Body of pancreas (tissue), 4 donors: ENCODE results near the gene KRT1. TPM values are rescaled to one million over a fixed set of nuclear protein-coding genes. Genes with fewer than 3 reads are reported as not detected.

ENCODE experiments used
- ATAC-seq: fragments of 150-250 bp; one replicate; pipeline ENCODE4 v1.9.1; 2016
- DNase-seq, 4 donors: peaks; one replicate each; pipeline ENCODE4 v3.0.0-alpha.2; 2019
- H3K27ac ChIP-seq, 4 donors: fragments of 200-600 bp; sonication (generic); 1 replicate in 3 of 4; 2 replicates in 1 of 4; pipeline versions ENCODE4 v1.5.1 to v1.6.1; 2016 to 2019; ENCODE audit warnings: mild to moderate bottlenecking in 1 of 4, mixed read lengths in 1 of 4, moderate library complexity in 1 of 4
- H3K27me3 ChIP-seq, 2 donors: fragments of 200-600 bp; sonication (generic); one replicate each; pipeline ENCODE4 v1.6.0; 2016; ENCODE audit warnings: mild to moderate bottlenecking in 1 of 2
- H3K36me3 ChIP-seq, 2 donors: fragments of 200-600 bp; sonication (generic); replicated peaks in 1 of 2; 2 replicates each; pipeline ENCODE4 v1.5.1; 2016; ENCODE audit warnings: low read depth in 2 of 2; ENCODE audit not compliant: insufficient read depth in 1 of 2
- H3K4me1 ChIP-seq: fragments of 200-600 bp; sonication (generic); one replicate; pipeline ENCODE4 v1.6.0; 2016
- H3K4me3 ChIP-seq, 2 donors: fragments of 200-600 bp; sonication (generic); 1 replicate in 1 of 2; 2 replicates in 1 of 2; pipeline ENCODE4 v1.5.1; 2016 to 2019
- H3K9me3 ChIP-seq, 3 donors: fragments of 200-600 bp; sonication (generic); 1 replicate in 2 of 3; 2 replicates in 1 of 3; pipeline ENCODE4 v1.5.1; 2016
- POLR2A ChIP-seq, 3 donors: fragments of 450-650 bp; IDR thresholded peaks; one replicate each; pipeline ENCODE4 v1.6.1; 2016; ENCODE audit warnings: antibody characterized with exemption in 3 of 3, mild to moderate bottlenecking in 2 of 3
- WGBS, 2 donors: methylation state at CpG; one replicate each; pipeline ENCODE4 v1.1.5; 2017; 5-methylcytosine and 5-hydroxymethylcytosine counted together
- intact Hi-C: fragments of 100-400 bp; cut with DNase I; formaldehyde crosslinking; loops from one replicate; pipeline ENCODE4 v1.15.1; 2023
- total RNA-seq, 2 donors: library from RNA; depleted of rRNA; stranded (reverse); fragments of >200 nt; gene quantifications; one replicate each; pipeline ENCODE4 v1.1.0, GENCODE V29; 2016
- TF ChIP-seq, protein P1 (sequence below), 7 experiments: fragments of 450-650 bp in 4 of 7; fragments of 200-600 bp in 3 of 7; sonication (generic) in 3 of 7; IDR thresholded peaks; one replicate each; pipeline ENCODE4 v1.5.1; 2016 to 2019; ENCODE audit warnings: antibody characterized with exemption in 7 of 7

KRT1 gene
- total RNA-seq, 2 donors from 2014 or later, result not detected

DNA sequence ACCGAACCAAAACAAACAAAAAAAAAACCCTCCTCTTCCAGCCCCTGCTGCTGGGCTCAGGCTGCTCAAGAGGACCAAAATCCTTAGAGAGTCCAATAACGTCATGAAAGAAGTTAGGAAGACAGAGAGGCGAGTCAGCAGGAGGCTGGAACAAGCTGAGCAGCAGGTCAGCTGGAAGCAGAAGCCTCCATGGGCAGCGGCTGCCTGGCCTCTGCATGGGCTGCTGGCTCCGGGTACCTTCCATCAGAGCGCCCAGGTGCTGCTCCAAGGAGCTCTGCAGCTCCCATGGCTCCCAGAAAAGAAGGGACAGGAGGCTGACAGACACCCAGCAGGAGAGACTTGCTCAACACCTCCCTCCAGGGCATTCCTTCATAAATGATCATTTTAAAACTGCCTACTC lies 25.0 kb downstream of the KRT1 start:
- ATAC-seq (no peak), DNase-seq (no peak)
- Histone ChIP-seq H3K27me3 (no peaks in the 10 kb centered on the region), H3K4me1 (peaks cover 10% of the 10 kb centered on the region), H3K4me3 (no peak overlapping the region), H3K27ac (no peak overlapping the region), H3K9me3 (no peaks in the 10 kb centered on the region), H3K36me3 (no peaks in the 10 kb centered on the region)
- intact Hi-C loops, result no loop called here
- 47 to 54% methylated on average over 6 of the region's 6 CpGs for WGBS, 2 donors
- TF ChIP-seq, protein P1, sequence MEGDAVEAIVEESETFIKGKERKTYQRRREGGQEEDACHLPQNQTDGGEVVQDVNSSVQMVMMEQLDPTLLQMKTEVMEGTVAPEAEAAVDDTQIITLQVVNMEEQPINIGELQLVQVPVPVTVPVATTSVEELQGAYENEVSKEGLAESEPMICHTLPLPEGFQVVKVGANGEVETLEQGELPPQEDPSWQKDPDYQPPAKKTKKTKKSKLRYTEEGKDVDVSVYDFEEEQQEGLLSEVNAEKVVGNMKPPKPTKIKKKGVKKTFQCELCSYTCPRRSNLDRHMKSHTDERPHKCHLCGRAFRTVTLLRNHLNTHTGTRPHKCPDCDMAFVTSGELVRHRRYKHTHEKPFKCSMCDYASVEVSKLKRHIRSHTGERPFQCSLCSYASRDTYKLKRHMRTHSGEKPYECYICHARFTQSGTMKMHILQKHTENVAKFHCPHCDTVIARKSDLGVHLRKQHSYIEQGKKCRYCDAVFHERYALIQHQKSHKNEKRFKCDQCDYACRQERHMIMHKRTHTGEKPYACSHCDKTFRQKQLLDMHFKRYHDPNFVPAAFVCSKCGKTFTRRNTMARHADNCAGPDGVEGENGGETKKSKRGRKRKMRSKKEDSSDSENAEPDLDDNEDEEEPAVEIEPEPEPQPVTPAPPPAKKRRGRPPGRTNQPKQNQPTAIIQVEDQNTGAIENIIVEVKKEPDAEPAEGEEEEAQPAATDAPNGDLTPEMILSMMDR (IDR thresholded peaks at IDR 0.05), result no peak
- TF ChIP-seq POLR2A (IDR thresholded peaks at IDR 0.05), result no peak

DNA sequence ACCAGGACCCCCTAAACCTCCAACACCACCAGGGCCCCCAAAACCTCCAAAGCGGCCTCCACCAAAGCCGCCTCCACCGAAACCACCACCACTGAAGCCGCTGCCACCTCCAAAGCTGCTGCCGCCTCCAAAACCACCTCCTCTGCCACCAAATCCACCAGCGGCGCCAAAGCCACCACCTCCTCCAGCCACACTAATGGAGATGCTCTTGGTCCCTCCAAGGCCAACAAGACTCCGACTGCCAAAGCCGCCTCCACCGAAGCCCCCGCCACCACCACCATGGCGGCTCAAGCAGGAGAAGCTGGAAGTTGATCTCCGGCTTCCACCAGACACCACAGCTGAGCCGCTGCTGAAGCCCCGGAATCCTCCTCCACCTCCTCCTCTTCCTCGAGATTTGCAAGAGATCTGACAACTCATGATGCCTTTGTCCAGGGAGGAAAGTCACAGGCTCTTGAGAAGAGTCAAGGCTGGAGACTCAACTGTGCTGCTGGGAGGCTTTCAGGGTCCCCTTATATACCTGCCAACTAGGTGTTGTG lies 28.4 kb downstream of the KRT1 start, which contains the start of gene KRT2:
TSS of gene KRT2 (minus strand) at position 486 of the 536 bp plus-strand sequence. CDS start at position 417, 69 bp downstream.
- 87 to 90% methylated on average over 16 of the region's 16 CpGs for WGBS, 2 donors
- Histone ChIP-seq H3K9me3 (no peaks in the 10 kb centered on the region), H3K27me3 (no peaks in the 10 kb centered on the region), H3K4me1 (peaks cover 10% of the 10 kb centered on the region), H3K27ac (no peak within 1 kb of the TSS), H3K36me3 (no peaks in the 10 kb centered on the region), H3K4me3 (no peak within 1 kb of the TSS)
- TF ChIP-seq, protein P1 (IDR thresholded peaks at IDR 0.05), result no peak
- TF ChIP-seq POLR2A (IDR thresholded peaks at IDR 0.05), result no peak
- intact Hi-C loops, result no loop called here
- ATAC-seq (no peak), DNase-seq (no peak)

DNA sequence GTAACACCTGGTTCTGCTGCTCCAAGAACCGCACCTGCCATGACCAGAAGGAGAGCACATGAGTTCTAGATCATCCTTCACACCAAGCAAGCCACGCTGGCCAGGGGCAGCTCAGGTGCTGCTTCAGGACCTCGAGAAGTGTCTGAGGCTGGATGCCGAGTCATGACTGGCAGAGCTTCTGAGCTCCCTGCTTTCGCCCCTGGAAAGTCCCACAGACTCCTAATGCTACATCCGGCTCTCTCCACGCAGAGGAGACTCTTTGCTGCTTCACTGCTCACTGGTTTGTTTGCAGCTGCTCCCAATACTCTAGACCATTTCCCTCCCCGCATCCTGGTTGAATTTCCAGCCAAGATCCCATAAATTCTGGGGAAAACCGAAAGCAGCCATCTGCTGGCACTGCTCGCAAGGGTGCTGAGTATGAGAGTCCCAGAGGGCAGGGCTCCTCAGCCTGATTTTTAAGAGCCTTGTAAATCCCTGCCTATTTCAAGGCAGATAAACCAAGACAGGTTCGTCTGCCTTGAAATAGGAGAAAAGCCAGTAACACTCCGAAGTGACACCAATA lies 29.6 kb downstream of the KRT1 start:
- WGBS, 2 donors, result 63 to 68% methylated on average over 11 to 12 of the region's 12 CpGs
- Histone ChIP-seq H3K9me3 (no peaks in the 10 kb centered on the region), H3K4me3 (no peak overlapping the region), H3K27ac (no peak overlapping the region), H3K36me3 (no peaks in the 10 kb centered on the region), H3K4me1 (peaks cover 6% of the 10 kb centered on the region), H3K27me3 (no peaks in the 10 kb centered on the region)
- no peak for TF ChIP-seq POLR2A (IDR thresholded peaks at IDR 0.05)
- TF ChIP-seq, protein P1 (IDR thresholded peaks at IDR 0.05), result no peak
- no peak for DNase-seq
- no peak for ATAC-seq
- intact Hi-C loops, result no loop called here

DNA sequence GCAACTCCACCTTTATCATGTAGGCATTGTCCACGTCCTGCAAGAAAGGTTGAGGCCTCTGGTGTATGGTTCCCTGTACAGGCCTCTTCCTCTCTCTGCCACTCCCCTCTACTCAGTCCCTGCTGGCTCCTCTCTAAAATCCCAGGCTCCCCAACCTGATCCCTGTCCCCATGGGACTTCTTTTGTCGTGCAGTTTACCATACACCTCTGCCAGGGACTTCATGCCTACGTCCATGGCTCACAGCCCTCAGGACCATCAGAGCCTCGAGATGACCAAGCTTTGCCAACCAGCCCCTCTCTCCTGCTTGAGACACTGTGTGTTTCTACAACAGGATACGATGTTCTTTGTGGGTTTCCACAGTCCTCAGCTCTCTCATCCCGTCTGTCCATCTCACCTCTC lies 31.1 kb downstream of the KRT1 start:
- ATAC-seq, result no peak
- TF ChIP-seq, protein P1 (IDR thresholded peaks at IDR 0.05), result no peak
- no peak for TF ChIP-seq POLR2A (IDR thresholded peaks at IDR 0.05)
- intact Hi-C loops, result no loop called here
- no peak for DNase-seq
- Histone ChIP-seq H3K36me3 (no peaks in the 10 kb centered on the region), H3K4me3 (no peak overlapping the region), H3K9me3 (no peaks in the 10 kb centered on the region), H3K4me1 (no peaks in the 10 kb centered on the region), H3K27me3 (no peaks in the 10 kb centered on the region), H3K27ac (no peak overlapping the region)
- 41 to 53% methylated on average over 6 of the region's 6 CpGs for WGBS, 2 donors

DNA sequence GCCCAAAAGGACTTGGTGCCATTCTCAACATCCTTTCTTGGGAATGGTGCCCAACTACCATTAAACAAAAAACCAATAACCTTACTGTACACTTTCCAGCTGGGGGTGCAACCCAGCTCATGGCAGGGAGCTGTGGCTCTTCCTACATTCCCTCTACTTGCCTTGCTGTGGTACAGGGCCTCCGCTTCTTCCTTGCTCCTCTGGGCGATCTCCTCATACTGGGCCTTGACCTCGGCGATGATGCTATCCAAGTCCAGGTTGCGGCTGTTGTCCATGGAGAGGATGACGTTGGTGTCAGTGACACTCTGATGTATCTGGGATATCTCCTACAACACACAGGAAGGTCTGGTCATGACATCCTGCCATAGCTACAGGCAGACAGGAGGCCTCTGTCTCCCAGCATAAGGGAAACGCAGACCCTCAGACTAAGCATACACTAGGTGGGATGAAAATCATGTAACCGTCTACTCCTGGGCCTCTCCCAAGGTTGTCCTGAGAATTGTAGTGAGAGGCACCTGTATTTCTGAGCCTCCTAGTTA lies 32.1 kb downstream of the KRT1 start:
- H3K36me3 ChIP-seq, result no peaks in the 10 kb centered on the region
- intact Hi-C loops, result no loop called here
- no peak for ATAC-seq
- H3K27ac ChIP-seq, result no peak overlapping the region
- H3K27me3 ChIP-seq, result no peaks in the 10 kb centered on the region
- H3K4me3 ChIP-seq, result no peak overlapping the region
- H3K9me3 ChIP-seq, result no peaks in the 10 kb centered on the region
- no peaks in the 10 kb centered on the region for H3K4me1 ChIP-seq
- DNase-seq, result no peak
- TF ChIP-seq POLR2A (IDR thresholded peaks at IDR 0.05), result no peak
- TF ChIP-seq, protein P1 (IDR thresholded peaks at IDR 0.05), result no peak
- WGBS, 2 donors, result 90 to 96% methylated on average over 7 to 8 of the region's 8 CpGs
